Gastroesophageal sphincter (tissue), 3 donors: ENCODE results near the gene DHRS7.

Experiments used
- EP300 ChIP-seq: sonication (generic); formaldehyde crosslinking; IDR thresholded peaks from one replicate; pipeline ENCODE4 v1.6.1; 2017; ENCODE audit warnings: antibody characterized with exemption, mild to moderate bottlenecking
- POLR2A ChIP-seq, 2 donors: fragments of 450-650 bp; IDR thresholded peaks; one replicate each; pipeline ENCODE4 v1.6.1; 2017; ENCODE audit warnings: antibody characterized with exemption in 2 of 2, mild to moderate bottlenecking in 2 of 2, moderate library complexity in 1 of 2
- POLR2AphosphoS5 ChIP-seq: sonication (generic); formaldehyde crosslinking; IDR thresholded peaks from one replicate; pipeline ENCODE4 v1.6.1; 2017; ENCODE audit warnings: antibody characterized with exemption
- TF ChIP-seq, protein P1 (sequence below), 4 experiments: fragments of 200-600 bp in 2 of 4; fragments of 450-650 bp in 2 of 4; sonication (generic) in 1 of 4; IDR thresholded peaks; one replicate each; pipeline ENCODE4 v1.5.1; 2017 to 2019; ENCODE audit warnings: antibody characterized with exemption in 4 of 4, mild to moderate bottlenecking in 2 of 4, moderate library complexity in 2 of 4

DNA sequence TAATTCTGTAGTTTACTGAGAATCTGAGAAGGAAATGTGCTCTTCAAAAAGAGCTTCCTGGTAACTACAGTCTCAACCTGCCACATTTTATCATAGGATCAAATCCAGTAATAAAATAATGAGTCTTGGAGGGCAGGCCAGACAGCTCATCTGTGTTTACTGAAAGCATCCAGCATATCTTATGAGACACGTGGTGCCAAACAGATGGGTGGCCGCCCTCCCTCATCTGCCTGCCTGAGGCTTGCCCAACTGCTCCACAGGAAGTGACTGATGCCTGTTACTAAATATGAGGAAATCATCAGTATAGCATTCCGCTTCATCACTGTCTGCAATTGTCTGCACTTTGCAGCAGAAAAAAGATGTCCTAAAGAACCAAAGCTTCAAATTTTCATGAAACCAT, 13.5 kb downstream of the DHRS7 start:
- no peak for TF ChIP-seq POLR2A (IDR thresholded peaks at IDR 0.05)
- TF ChIP-seq, protein P1, sequence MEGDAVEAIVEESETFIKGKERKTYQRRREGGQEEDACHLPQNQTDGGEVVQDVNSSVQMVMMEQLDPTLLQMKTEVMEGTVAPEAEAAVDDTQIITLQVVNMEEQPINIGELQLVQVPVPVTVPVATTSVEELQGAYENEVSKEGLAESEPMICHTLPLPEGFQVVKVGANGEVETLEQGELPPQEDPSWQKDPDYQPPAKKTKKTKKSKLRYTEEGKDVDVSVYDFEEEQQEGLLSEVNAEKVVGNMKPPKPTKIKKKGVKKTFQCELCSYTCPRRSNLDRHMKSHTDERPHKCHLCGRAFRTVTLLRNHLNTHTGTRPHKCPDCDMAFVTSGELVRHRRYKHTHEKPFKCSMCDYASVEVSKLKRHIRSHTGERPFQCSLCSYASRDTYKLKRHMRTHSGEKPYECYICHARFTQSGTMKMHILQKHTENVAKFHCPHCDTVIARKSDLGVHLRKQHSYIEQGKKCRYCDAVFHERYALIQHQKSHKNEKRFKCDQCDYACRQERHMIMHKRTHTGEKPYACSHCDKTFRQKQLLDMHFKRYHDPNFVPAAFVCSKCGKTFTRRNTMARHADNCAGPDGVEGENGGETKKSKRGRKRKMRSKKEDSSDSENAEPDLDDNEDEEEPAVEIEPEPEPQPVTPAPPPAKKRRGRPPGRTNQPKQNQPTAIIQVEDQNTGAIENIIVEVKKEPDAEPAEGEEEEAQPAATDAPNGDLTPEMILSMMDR (IDR thresholded peaks at IDR 0.05), result no peak
- no peak for TF ChIP-seq EP300
- peak; percentile 35 for TF ChIP-seq POLR2AphosphoS5
